GM10266 (cell line): ENCODE results near the gene CDC5L.
"Not testable (repeated sequence)": the region's sequence is repeated elsewhere in the genome, so short reads cannot be mapped to it uniquely, and the experiment has no call there.

Source experiments
- DNase-seq: peaks from one replicate; pipeline ENCODE4 v3.0.0; 2012; ENCODE audit errors: extremely low spot score
- CTCF ChIP-seq: IDR thresholded peaks from 2 replicates; pipeline ENCODE4 v1.5.1; 2012; ENCODE audit warnings: mild to moderate bottlenecking, low read depth; ENCODE audit not compliant: control insufficient read depth, insufficient read depth; ENCODE audit errors: missing control alignments

The CDC5L gene

GRCh38 chr6:44441091-44441855 is 53.8 kb downstream of the CDC5L start:
- DNase-seq: no peak
- no peak for TF ChIP-seq CTCF

GRCh38 chr6:44442236-44442635 is 54.7 kb downstream of the CDC5L start:
- no peak for DNase-seq
- no peak for TF ChIP-seq CTCF

- DNase-seq: no peak
These were observed 55.4 kb downstream of the CDC5L start for GRCh38 chr6:44442833-44443444.

GRCh38 chr6:44444853-44445252 is 57.3 kb downstream of the CDC5L start:
- DNase-seq: no peak
- no peak for TF ChIP-seq CTCF

More at GRCh38 chr6:44442833-44443444, 55.4 kb downstream of the CDC5L start:
- TF ChIP-seq CTCF: no peak

GRCh38 chr6:44446626-44447300 is 59.3 kb downstream of the CDC5L start:
- no peak for TF ChIP-seq CTCF
- no peak for DNase-seq

GRCh38 chr6:44449181-44449580 is 61.7 kb downstream of the CDC5L start:
- DNase-seq: not testable (repeated sequence)

- DNase-seq: no peak
- no peak for TF ChIP-seq CTCF
These were observed 64.5 kb downstream of the CDC5L start for GRCh38 chr6:44451803-44452695.
